ENCODE measurements around the gene DNAJA4.

DNAJA4 gene

GRCh38 chr15:78264304-78265136, at the start of gene DNAJA4:
Gene DNAJA4, plus strand, starts transcription at chr15:78264562. Its CDS starts 202 bp downstream, at chr15:78264764.
- peak; percentile 82 for DNase-seq

DNA sequence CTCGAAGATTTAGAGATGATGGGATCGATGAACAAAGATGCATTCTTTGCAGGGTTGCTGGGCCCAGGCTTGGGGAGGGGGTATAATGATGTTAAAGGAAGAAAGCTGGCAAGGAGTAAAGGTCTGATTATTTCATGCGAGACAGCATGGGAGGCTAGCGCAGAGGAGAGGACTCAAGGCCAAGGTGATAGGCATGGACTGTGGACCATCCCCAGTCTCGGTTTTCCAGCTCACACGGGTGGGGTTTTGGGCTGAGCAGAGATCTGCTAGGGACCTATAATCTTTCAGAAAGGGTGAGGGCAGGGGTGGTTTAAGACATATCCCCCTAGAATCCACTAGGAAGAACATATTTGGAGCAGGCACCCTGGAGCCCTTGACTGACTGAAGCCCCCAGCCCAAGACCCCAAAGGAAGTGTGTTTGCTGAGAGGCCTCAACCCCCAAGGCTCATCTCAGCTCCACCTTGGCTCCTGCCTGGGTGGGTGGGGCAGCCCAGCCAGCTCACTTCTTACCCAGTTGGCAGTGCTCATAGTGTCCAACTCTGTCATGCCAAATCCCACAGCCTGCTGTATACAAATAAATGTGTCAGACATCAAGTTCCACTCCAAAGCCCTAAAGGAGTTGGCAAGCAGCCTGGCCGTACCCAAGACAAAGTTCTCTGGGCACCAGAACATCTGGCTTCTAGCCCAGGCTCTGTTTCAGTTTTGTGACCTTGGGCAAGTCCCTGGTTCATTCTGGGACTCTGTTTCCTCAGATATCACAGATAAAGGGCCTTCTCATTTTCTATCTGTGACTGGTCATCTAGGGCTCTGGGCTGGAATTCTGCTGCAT, 47.9 kb upstream of the DNAJA4 start:
- DNase-seq, result no peak

DNA sequence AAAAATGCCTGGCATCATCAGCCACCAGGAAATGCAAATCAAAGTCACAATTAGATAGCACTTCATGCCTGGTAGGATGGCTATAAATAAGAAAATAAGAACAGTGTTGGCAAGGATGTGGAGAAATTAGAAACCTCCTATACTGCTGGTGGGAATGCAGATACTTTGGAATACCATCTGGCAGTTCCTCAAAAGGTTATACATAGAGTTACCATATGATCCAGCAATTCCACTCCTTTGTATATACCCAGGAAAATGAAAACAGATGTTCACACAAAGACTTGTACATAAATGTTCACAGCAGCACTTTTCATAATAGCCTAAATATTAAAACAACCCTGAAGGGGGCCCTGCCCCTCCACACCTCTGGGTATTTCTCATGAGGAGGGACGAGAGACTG, 43.6 kb upstream of the DNAJA4 start:
- no peak for DNase-seq

GRCh38 chr15:78222745-78223395, 41.5 kb upstream of the DNAJA4 start:
- DNase-seq, result no peak

GRCh38 chr15:78223396-78224022, 40.9 kb upstream of the DNAJA4 start:
- DNase-seq, result no peak

- no peak for DNase-seq
Observed at GRCh38 chr15:78224023-78224411, 40.3 kb upstream of the DNAJA4 start.

DNA sequence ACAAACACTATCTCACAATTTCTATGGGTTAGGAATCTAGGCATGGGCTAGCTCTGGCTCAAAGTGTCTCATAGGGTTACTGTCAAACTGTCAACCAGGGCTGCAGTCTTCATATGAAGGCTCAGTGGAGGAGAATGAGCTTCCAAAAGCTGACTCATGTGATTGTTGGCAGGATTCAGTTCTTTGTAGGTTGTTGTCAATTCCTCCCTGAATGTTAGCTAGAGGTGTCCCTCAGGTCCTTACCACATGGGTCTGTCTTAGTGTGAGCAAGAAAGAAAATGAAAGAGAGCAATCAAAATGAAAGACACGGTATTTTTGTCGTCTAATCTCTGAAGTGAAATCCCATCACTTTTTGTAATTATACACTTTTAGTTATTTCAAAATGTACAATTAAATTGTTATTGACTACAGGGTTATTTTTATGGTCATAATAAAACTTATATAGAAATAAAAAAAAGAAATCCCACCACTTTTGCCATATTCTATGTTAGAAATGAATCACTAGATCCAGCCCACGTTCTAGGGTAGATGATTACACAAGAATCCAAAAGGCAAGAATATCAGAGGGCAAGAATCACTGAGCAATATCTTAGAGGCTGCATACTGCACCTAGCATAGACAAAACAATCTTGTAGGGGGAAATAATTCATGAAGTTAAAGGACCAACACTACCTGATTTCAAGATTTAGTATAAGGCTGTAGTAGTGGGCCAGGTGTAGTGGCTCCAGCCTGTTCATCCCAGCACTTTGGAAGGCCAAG, 38.4 kb upstream of the DNAJA4 start:
- no peak for DNase-seq

DNA sequence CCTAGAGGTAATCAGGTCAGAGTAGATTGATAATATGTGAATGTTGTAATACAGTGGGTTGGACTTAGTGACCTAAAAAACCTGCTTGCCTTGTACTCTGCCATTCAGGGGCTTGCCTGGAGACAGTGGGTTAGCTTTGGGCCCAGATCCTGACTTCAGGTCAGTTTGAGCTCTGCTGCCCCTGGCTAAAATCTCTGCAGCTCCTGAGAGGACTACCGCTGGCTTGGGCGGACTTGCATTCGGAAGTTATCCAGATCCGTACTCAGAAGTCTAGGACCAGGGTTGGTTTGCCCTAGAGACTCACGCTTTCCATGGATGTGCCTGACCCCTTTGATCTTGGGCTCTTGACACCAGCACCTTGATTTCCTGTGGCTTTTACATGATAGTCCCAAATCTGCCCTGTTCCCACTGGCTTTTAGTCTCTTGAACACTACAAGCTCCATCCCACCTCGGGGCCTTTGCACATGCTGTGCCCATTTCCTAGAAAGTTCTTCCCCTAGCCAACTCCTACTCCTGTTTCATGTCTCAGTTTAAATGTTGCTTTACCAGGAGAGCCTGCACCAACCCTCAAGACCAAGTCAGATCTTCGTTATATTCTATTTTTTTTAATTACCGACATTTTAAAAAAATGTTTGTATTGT, 35.9 kb upstream of the DNAJA4 start:
- no peak for DNase-seq

- DNase-seq, result no peak
Observed at GRCh38 chr15:78229431-78230406, 34.6 kb upstream of the DNAJA4 start.

GRCh38 chr15:78232951-78233350, 31.4 kb upstream of the DNAJA4 start:
- no peak for DNase-seq

GRCh38 chr15:78233496-78233895, 30.9 kb upstream of the DNAJA4 start:
- DNase-seq, result no peak

GRCh38 chr15:78234515-78235040, 29.8 kb upstream of the DNAJA4 start, which contains the start of gene ACSBG1:
Gene ACSBG1, minus strand, starts transcription at chr15:78234565. Its CDS starts 64 bp downstream, at chr15:78234501.
- no peak for DNase-seq

- DNase-seq, result no peak
Observed at GRCh38 chr15:78236491-78236890, 27.9 kb upstream of the DNAJA4 start.

GRCh38 chr15:78237146-78237545, 27.2 kb upstream of the DNAJA4 start:
- no peak for DNase-seq

- no peak for DNase-seq
Observed at GRCh38 chr15:78239811-78240210, 24.6 kb upstream of the DNAJA4 start.

- DNase-seq, result peak; percentile 74
Observed at GRCh38 chr15:78241017-78241416, 23.3 kb upstream of the DNAJA4 start.

DNA sequence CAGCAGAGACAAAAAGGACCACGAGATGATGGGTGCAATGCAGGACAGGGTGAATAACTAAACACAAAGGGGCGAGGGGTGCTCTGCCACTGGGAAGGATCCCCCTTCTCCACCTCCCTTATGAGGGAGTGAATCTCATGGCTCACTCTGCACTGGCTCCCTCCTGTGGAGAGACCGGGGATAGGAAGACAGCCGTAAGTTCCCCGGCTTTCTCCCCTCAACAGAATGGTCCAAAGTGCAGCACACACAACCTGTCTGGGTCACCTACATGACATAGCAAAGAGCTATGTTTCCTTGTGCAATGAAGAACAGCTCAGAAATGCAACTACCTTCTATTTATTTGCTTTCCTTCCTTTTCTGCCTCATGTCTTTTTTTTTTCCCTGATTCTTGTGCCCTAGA, 22.2 kb upstream of the DNAJA4 start:
- no peak for DNase-seq

GRCh38 chr15:78243058-78243457, 21.3 kb upstream of the DNAJA4 start:
- DNase-seq, result no peak

GRCh38 chr15:78243491-78243941, 20.8 kb upstream of the DNAJA4 start:
- DNase-seq, result no peak

DNA sequence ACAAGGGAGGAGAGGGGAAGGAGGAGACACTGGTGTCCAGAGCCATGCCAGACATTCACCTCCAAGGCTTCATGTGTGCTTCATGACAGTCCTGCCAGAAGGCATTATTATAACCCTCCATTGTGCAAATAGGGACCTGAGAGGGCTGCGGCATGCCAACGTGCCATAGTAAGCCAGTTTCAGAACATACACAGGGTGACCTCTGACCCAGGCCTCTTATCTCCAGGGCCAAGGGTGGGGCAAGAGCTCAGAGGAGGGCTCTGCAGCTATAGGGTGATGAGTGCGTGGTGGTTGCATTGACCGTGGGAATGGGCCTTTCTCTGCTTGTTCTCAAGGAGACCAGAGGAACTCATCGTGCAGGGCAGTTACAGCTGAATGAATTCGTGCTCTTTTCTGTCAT, 20.3 kb upstream of the DNAJA4 start:
- DNase-seq, result no peak
